DND-41 (cell line): ENCODE measurements around the gene SLC66A2.

Experiments used
- ATAC-seq: fragments of 200-7000 bp; cut with Tn5 transposase; 3 replicates; pipeline ENCODE4 v1.9.1; 2021; ENCODE audit warnings: low read depth; ENCODE audit not compliant: insufficient read depth
- DNase-seq: peaks from one replicate; pipeline ENCODE4 v3.0.0-alpha.2; 2020
- H2AFZ ChIP-seq: 2 replicates; pipeline ENCODE4 v1.6.0; 2012; ENCODE audit warnings: low read depth, low read length
- H3K27ac ChIP-seq: 2 replicates; pipeline ENCODE4 v1.5.1; 2012; ENCODE audit warnings: low read length, inconsistent platforms
- H3K27me3 ChIP-seq: fragments of 200-600 bp; sonication (generic); 2 replicates; pipeline ENCODE4 v1.6.0; 2012; ENCODE audit warnings: low read length, mild to moderate bottlenecking, inconsistent platforms; ENCODE audit not compliant: insufficient read depth, poor library complexity
- H3K36me3 ChIP-seq: 2 replicates; pipeline ENCODE4 v1.5.1; 2012; ENCODE audit warnings: low read length, inconsistent platforms; ENCODE audit not compliant: insufficient read depth
- H3K4me1 ChIP-seq: 2 replicates; pipeline ENCODE4 v1.5.1; 2012; ENCODE audit warnings: mild to moderate bottlenecking, low read length; ENCODE audit not compliant: insufficient read depth
- H3K4me2 ChIP-seq: 2 replicates; pipeline ENCODE4 v1.6.0; 2012; ENCODE audit warnings: mild to moderate bottlenecking, moderate library complexity, low read length, inconsistent platforms; ENCODE audit not compliant: insufficient read depth
- H3K4me3 ChIP-seq, 2 experiments: fragments of 200-600 bp in 1 of 2; shearing (Covaris generic) in 1 of 2; 2 replicates each; pipeline ENCODE4 v1.5.1; 2012 to 2016; ENCODE audit warnings: inconsistent platforms in 2 of 2, low read length in 2 of 2, mild to moderate bottlenecking in 2 of 2, low read depth in 1 of 2, moderate library complexity in 1 of 2
- H3K79me2 ChIP-seq: 2 replicates; pipeline ENCODE4 v1.6.0; 2012; ENCODE audit warnings: low read length, inconsistent platforms; ENCODE audit not compliant: insufficient read depth
- H3K9ac ChIP-seq: 2 replicates; pipeline ENCODE4 v1.6.0; 2012; ENCODE audit warnings: low read depth, mild to moderate bottlenecking, inconsistent platforms, low read length, moderate library complexity
- H3K9me3 ChIP-seq: 2 replicates; pipeline ENCODE4 v1.5.1; 2012; ENCODE audit warnings: low read length, moderate library complexity, mild to moderate bottlenecking, inconsistent platforms; ENCODE audit not compliant: insufficient read depth, severe bottlenecking
- H4K20me1 ChIP-seq: 2 replicates; pipeline ENCODE4 v1.6.0; 2012; ENCODE audit warnings: low read length; ENCODE audit not compliant: insufficient read depth
- EZH2 ChIP-seq: IDR thresholded peaks from 3 replicates; pipeline ENCODE4 v1.6.1; 2012; ENCODE audit warnings: borderline replicate concordance, low read depth, mild to moderate bottlenecking, moderate library complexity, low read length, inconsistent platforms; ENCODE audit not compliant: severe bottlenecking
- TF ChIP-seq, protein P1 (sequence below): IDR thresholded peaks from 2 replicates; pipeline ENCODE4 v1.5.1; 2012; ENCODE audit warnings: borderline replicate concordance, low read length, moderate library complexity, mild to moderate bottlenecking; ENCODE audit not compliant: poor library complexity, severe bottlenecking; ENCODE audit errors: extremely low read depth

The SLC66A2 gene

DNA sequence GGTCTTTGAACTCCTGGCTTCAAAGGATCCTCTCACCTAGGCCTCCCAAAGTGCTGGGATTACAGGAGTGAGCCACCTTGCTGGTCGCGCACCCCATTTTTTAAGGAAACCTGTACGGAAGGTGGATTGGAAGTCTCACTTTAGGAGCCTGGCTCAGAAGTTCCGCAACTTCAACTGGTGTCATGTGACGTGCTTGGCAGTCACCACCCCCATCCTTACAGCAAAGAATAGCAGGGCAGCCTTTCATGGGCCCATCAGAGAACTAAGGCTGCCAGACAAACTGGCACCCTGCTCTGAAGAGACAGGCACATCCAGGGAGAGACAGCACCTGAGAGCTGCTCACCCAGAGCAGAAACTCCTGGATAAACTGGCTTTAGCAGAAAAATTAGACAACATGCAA, 3.3 kb upstream of the SLC66A2 start:
- H3K4me2 ChIP-seq: no peak overlapping the region

DNA sequence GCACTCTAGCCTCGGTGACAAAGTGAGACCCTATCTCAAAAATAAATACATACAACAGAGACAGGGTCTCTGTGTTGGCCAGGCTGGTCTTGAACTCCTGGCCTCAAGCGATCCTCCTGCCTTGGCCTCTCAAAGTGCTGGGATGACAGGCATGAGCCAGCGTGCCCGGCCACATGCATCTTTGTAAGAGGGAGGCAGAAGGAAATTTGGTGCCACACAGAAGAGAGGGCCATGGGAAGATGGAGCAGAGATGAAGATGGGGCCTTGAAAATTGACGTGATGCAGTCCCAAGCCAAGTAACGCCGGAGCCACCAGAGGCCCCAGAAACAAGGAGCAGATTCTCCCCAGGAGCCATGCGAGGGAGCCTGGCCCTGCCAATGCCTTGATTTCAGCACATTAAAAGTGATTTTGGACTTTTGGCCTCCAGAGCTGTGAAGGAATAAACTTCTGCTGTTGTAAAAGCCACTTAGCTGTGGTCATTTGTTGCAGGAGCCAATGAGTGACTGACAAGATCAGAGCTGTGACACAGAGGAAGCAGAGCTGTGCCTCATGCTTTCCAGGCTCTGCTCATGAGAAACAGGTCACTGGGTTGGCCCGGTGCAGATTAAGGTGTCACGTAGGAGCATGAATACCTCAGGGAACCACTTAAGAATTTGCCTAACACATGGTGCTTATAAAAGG, 2.7 kb upstream of the SLC66A2 start:
- Histone ChIP-seq H3K9ac (no peak overlapping the region), H3K27me3 (no peaks in the 10 kb centered on the region), H3K4me1 (peaks cover 24% of the 10 kb centered on the region), H4K20me1 (peaks cover 15% of the 10 kb centered on the region), H3K4me2 (no peak overlapping the region), H3K79me2 (peaks cover 21% of the 10 kb centered on the region), H2AFZ (no peak overlapping the region), H3K9me3 (no peaks in the 10 kb centered on the region), H3K36me3 (peaks cover 6% of the 10 kb centered on the region), H3K27ac (no peak overlapping the region), H3K4me3 (no peak overlapping the region)
- TF ChIP-seq, protein P1, sequence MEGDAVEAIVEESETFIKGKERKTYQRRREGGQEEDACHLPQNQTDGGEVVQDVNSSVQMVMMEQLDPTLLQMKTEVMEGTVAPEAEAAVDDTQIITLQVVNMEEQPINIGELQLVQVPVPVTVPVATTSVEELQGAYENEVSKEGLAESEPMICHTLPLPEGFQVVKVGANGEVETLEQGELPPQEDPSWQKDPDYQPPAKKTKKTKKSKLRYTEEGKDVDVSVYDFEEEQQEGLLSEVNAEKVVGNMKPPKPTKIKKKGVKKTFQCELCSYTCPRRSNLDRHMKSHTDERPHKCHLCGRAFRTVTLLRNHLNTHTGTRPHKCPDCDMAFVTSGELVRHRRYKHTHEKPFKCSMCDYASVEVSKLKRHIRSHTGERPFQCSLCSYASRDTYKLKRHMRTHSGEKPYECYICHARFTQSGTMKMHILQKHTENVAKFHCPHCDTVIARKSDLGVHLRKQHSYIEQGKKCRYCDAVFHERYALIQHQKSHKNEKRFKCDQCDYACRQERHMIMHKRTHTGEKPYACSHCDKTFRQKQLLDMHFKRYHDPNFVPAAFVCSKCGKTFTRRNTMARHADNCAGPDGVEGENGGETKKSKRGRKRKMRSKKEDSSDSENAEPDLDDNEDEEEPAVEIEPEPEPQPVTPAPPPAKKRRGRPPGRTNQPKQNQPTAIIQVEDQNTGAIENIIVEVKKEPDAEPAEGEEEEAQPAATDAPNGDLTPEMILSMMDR: no peak
- no peak for TF ChIP-seq EZH2
- DNase-seq (no peak), ATAC-seq (no peak)

More for the DNA sequence above, 3.3 kb upstream of the SLC66A2 start:
- H3K36me3 ChIP-seq: peaks cover 4% of the 10 kb centered on the region; the same call in 1 of the 2 replicates
- H3K9me3 ChIP-seq: no peaks in the 10 kb centered on the region
- H3K79me2 ChIP-seq: peaks cover 15% of the 10 kb centered on the region
- no peak overlapping the region for H3K27ac ChIP-seq
- H2AFZ ChIP-seq: no peak overlapping the region
- DNase-seq: no peak
- H4K20me1 ChIP-seq: peaks cover 11% of the 10 kb centered on the region
- TF ChIP-seq, protein P1: no peak
- no peak for TF ChIP-seq EZH2
- no peak for ATAC-seq
- no peak overlapping the region for H3K9ac ChIP-seq
- no peaks in the 10 kb centered on the region for H3K27me3 ChIP-seq
- no peak overlapping the region for H3K4me3 ChIP-seq
- H3K4me1 ChIP-seq: peaks cover 17% of the 10 kb centered on the region

DNA sequence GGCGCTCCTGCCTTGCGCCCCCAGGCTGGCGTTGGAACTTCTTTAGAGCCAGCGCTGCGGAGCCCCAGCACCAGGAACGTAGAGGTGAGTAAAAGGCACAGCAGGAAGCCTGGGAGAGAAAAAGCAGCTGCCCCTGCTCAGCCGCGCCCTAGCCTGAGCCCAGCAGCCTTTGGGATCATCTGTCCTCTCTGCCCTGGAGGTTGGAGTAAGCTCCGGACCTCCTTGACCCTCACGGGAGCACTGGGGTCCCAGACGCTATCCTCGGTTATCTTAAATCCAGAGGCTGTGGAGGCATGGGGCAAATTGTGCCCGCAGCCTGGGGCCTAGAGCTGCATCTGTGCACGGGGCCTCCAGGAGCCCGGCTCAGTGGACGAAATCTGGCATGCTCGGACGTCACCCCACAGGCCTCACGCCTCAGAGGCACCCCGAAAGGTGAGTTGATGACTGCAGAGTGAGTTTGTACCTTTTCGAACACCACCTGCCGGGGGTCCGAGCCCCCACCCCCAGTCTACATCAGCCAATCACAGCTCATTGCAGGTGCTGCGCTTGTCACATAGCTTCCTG, 1.6 kb upstream of the SLC66A2 start:
- peaks cover 25% of the 10 kb centered on the region for H4K20me1 ChIP-seq
- ATAC-seq (no peak), DNase-seq (no peak)
- no peak overlapping the region for H3K27ac ChIP-seq
- no peak for TF ChIP-seq EZH2
- TF ChIP-seq, protein P1: no peak
- H3K9me3 ChIP-seq: no peaks in the 10 kb centered on the region
- H3K27me3 ChIP-seq: no peaks in the 10 kb centered on the region
- H3K9ac ChIP-seq: no peak overlapping the region
- H3K79me2 ChIP-seq: peaks cover 32% of the 10 kb centered on the region
- H3K4me3 ChIP-seq: no peak overlapping the region
- no peak overlapping the region for H2AFZ ChIP-seq
- no peak overlapping the region for H3K4me2 ChIP-seq
- H3K4me1 ChIP-seq: peaks cover 33% of the 10 kb centered on the region
- peaks cover 17% of the 10 kb centered on the region for H3K36me3 ChIP-seq
